ENCODE results near the gene AWAT2.

DNA sequence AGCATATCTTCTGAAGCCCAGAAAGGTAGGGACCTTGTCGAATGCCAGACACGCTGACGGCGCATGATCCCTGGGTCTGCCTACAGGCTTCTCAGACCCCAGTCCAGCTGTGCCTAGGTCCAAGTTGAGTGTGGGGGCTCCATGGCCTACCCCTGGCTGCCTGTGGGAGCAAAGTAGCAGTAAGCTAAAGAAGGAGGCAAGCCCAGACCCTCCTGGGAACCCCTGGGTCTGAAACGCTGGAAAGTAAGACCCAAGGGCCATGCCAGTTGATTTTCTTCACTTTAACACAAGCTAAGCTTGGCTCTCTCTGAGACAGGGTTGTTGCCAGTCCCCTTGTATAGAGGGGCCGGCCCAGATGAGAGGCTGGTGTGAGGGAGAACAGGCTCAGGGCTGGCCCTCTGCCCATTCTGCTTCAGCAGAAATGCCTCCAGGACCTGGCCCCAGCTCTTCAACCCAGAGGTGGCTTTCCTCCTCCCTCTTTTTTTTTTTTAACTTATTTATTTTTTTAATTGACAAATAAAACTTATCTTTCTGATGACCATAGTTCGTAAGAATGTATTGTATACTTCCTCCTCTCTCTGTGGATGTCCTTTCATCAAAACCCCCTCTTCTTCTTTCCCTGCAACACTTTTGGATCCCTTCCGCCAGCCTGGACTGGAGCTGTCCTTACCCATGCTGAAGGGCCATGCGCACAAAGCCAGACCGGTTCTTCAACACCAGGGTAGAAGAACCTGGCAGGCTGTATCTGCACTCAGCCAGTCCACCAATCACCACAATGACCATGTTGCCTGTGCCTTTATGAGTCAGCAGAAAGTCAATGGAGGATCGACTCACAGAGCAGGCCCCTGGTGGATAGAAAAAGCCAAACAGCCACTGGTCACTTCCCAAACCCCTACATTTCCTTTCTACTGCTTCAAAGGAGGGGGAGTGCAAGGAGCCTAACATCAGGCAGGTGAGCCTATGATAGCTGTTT lies 7.1 kb downstream of the AWAT2 start:
- TF ChIP-seq, protein P1, sequence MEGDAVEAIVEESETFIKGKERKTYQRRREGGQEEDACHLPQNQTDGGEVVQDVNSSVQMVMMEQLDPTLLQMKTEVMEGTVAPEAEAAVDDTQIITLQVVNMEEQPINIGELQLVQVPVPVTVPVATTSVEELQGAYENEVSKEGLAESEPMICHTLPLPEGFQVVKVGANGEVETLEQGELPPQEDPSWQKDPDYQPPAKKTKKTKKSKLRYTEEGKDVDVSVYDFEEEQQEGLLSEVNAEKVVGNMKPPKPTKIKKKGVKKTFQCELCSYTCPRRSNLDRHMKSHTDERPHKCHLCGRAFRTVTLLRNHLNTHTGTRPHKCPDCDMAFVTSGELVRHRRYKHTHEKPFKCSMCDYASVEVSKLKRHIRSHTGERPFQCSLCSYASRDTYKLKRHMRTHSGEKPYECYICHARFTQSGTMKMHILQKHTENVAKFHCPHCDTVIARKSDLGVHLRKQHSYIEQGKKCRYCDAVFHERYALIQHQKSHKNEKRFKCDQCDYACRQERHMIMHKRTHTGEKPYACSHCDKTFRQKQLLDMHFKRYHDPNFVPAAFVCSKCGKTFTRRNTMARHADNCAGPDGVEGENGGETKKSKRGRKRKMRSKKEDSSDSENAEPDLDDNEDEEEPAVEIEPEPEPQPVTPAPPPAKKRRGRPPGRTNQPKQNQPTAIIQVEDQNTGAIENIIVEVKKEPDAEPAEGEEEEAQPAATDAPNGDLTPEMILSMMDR (conservative IDR thresholded peaks at IDR 0.05 in 1 of 2, IDR thresholded peaks at IDR 0.05 in 1 of 2; ENCODE audit: extremely low read depth in 1 of 2, insufficient read depth in 1 of 2, low read depth in 1 of 2, low read length in 2 of 2): no peak
- no peak for TF ChIP-seq EZH2 (IDR thresholded peaks at IDR 0.05; ENCODE audit: borderline replicate concordance, low read length)

All from mammary epithelial cell (primary cell).